Activated T-cell treated with anti-CD3 and anti-CD28 coated beads for 24 hours (primary cell): ENCODE data around the gene SLC6A13.
"Not testable (repeated sequence)": the region's sequence is repeated elsewhere in the genome, so short reads cannot be mapped to it uniquely, and the experiment has no call there.

ENCODE experiments used
- DNase-seq: peaks from one replicate; pipeline ENCODE4 v3.0.0-alpha.2; 2020; ENCODE audit warnings: low read depth

The SLC6A13 gene

DNA sequence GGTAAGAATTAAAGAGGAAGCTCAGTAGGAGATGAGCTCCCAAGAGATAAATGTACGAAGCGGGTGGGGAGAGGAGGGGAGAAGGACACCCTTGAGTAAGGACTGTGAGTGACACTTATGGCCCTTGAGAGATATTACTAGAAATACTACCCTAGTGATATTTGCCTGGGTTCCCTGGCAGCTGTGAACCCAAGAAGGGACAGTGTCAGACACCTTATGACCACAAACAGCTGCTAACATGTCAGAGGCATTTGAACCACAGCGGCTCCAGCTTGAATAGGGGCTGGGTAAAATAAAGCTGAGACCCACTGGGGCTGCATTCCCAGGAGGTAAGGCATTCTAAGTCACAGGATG, 29.0 kb downstream of the SLC6A13 start:
- DNase-seq: no peak

DNA sequence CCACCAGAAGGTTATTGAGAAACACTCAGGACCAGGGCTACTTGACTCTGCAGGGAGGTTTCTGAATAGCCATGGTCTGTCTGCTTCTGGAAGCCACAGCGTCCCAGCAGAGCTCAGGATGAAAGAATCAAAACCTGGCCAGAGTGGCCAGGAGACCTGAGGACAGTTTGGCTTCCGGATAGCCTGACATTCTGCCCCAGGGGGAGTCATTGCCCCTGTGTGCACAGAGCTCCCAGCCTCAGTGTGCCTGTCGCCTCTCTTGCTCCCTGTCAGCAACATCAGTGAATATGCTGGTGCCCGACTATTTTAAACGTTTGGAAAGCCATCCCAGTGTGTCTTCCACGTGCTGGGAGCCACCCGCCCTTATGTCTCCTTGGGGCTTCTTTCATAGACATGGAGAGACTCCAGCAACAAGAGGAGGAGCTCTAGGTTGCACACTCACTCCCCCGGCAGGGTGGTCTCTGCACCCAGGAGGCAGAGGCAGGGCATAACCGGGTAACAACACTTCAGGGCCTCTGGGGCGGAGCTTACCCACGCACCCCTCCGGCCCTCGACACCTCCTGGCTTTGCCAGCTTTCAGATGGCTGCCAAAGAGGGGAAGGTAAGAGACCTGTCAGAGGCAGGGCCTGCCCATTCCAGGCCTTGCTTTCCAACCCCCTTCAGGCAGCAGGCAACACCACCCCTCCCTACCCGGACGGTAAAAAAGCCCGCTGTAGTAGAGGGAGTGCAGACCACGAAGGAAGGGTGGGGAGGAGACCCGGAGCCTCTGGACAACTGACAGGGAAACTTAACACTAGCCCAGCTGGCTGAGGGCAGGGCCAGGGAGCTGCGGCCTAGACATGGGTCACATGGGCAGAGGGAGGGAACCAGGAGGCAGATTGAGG, 29.7 kb downstream of the SLC6A13 start:
- no peak for DNase-seq

DNA sequence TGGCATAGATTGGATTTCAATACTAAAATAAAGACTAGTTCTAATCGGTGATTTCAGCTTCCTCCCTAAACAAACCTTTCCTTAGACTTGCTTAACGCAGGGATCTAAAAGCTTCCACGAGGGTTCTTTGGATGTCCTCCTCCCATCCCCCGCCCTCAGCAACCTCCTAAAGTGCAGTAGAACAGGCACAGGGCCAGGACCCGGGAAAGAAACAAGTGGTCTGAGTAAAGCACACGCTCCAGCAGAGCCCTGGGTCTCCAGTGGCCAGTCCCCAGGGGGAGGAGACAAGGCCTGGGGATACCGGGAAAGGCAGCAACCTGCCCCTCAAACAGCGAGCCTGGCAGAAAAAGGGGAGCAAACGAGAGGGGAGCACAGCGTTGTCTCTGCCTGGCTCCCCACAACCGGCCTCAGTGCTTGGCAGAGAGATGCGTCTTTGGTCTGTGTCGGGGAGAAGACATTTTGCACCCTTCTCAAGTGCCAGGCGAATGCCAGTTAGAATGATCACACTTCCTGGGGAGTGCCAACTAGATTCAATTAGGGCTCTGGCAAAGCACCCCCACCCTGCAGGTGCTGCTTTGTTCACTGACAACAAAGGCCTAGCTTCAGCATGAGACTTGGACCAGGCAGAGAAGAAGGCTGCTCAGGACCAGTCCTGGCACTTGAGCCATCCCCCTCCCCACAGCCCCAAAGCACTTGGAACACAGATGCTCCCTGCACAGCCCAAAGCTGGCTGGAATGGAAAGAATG, 31.5 kb downstream of the SLC6A13 start:
- no peak for DNase-seq

DNA sequence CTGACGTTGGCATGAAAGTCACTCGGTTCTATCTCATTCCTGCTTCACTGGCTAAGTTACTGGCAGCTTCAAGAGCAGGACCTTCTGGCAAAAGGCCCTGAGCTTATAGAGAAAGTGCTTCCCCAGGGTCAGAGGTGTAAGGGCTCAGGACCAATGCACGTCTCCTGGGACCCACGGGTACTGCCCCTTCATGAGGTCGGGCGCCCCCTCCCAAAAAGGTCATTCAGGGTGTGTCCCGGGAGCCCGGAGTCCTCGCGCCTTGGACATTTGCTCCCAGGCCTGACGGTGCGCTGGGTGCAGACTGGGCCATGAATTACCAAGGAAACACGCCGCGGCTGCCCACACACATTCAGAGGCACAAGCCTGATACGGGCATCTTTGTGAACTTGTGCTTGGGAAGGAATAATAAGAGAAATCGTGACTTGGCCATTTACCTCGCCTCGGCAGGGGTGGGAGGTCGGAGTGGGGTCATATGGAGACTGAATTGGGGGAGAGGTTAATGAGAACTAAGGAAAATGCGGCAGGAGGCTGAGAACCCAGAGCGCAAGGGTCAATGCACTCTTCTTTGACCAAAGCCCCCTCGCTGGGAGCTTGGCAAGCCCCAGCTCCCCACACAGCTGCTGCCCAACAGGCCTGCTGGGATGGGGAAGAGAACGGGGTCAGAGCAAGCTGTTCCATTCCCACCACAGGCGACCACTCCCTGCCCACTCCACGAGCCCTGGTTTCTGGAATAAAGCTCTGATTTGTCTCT, 33.0 kb downstream of the SLC6A13 start:
- no peak for DNase-seq

DNA sequence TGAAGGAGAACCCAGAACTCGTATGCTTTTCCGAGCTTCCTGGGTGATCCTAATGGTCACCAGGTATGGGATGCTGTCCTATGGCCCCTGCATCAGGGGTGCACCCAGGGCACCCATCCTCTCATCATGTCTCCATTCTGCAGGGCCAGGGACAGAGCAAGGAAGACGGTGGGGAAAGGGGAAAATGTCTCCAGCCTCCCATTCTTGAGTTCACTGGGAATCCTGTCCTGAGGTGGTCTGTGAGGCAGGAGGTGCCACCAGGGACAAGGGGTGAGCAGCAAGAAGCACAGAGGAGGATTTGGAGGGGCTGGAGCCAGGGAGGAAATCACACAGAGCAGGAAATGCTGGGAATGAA, 33.8 kb downstream of the SLC6A13 start:
- DNase-seq: no peak

DNA sequence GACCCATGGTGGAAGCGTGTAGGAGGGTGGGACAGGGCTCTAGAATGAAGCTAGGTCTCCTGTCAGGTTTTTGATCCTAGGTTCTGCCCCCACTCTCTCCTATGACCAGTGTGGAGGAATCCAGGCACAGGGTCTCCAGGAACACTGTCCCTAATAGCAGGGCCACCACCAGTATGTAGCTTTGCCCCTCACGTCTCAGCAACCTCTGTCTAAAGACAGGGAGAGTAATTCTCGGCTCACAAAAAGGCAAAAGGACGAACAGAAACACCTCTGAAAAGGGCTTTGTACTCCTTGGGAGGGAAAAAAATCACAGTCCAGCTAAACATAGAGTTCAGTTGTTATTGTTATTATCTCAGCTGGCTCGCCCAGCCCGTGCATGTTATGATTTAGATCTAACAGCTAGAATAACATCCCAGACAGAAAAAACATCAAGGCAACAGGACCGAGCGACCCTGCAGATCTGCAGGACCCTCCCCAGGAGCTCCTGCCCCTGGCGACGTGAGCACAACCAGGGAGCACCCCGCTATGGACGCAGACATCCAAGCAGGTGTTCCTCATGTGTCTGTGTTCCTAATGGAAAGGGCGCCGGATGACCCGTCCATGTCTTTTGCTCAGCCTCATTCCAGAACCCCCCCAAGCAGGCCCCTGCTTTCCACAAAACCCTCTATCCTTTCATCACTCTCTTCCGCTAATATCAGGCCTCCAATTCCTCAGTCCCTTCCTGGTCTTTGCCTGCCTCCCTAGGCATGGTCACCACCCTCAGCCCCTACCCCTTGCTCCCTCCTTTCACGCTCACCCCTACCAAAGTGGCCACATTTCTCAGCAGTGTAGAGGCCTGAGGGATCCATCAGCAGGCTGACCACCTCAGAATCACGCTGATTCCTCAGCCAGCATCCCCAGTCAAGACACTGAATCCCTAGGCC, 34.5 kb downstream of the SLC6A13 start:
- no peak for DNase-seq

DNA sequence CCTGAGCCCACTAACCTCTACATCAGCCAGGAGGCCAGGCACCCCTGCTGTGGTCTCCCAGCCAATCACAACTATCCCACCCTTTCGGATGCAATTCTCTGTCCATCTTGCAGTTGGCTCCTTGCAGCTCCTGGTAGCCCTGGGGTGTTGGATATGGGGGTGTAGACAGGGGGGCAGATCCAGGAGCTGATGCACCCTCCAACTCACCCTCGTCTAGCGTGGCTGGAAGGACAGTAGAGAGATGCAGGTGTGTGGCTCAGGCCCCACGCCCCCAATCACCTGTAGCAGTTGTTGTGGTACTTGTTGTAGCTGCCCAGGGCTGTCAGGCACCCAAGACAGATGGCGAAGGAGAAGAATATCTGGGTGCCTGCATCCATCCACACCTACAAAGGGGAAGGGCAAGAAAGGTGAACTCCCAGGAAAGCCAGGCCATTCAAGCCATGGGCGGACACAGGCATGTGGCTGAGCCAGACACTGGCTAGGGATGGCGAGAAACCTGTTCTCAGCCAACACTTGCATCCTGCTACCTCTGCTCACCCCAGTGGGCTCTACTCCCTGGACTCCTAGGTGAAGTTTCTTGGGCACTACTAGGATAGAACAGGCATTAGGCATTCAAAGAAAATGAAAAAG, 35.2 kb downstream of the SLC6A13 start:
- no peak for DNase-seq

DNA sequence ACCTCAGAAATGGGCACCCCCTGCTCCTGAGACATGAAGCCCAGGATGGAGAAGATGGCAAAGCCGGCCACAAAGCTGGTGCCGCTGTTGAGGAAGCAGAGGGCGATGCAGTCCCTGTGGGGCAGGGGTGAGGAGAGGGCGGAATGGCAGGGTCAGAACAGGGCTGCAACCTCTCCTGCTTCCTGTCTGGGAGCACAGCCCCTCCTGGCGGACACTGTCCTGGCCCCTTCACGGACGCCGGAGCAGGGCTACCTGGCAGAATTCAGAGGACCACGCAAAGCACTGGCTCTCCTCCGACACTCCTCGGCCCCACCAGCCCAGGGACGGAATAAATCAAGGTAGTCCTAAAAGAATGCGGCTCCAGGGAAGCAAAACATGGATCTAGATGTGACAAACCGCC, 36.2 kb downstream of the SLC6A13 start:
- no peak for DNase-seq

DNA sequence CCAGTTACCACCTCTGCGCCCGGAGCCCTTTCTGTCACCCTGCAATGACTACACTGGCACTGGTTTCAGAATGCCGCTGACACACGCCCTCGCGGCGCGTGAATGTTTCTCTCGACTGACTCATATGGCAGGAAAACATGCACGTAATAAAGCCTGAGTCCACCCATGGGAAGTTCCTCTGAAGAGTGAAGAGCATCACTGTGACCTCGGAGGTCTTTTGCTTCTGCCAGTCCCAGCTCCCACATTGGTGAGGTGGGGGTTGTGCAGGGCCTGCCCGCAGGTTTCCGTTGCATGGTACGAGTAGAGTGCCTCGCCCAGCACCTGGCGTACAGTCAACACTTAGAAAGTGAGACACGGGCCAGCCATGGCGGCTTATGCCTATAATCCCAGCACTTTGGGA, 37.6 kb downstream of the SLC6A13 start:
- DNase-seq: no peak

DNA sequence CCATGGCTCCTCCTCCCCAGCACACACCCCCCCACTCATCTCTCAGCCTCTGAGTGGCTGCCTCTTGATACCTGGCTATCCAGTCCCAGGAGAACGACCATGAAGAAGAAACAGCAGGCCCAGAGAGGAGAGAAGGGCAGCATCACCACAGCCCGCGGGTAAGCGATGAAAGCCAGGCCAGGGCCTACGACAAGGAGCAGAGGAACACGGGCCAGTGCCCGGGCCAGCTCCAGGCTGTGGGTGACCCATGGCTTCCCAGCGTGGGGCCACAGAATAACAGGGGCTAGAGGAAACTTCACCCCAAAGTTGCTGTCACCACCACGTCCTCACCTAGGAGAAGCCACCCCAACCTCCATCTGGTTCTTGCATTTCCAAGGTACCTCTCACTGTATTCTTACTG, 38.3 kb downstream of the SLC6A13 start:
- DNase-seq: no peak

DNA sequence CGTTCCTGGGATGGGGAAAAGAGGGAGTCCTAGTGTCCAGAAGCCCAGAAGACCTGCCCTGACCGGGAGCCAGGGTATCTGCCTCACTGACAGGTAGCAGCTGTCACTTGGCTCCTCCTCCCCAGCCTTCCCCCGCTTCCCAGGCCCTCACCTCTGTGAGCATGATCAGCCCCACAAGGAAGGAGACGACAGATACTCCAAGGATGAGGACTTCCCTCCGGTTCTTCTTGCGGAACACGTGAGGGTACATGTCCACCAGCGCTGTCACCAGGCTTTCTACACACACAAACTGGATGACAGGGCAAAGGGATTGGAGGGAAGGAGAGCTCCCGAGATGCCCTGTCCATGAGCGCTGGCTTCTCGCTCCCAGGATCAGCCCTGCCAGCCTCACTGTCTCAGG, 38.8 kb downstream of the SLC6A13 start:
- no peak for DNase-seq

DNA sequence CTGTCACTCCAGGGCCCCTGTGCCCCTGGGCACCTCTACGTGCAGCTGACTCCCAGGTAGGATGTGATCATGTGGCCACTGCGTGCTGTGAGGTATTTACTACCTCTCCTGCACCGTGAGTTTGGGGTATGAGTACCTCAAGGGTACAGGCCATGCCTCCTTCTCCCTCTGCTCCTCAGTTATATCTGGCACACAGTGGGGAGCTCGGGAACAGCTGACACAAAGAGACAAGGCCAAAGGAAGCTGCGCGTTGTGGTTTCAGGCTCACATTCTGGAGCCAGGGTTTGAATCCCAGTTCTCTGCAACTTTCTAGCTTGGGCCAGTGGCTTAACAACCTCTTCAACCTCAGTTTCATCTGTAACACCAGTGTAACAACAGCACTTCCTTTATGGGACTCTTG, 40.9 kb downstream of the SLC6A13 start:
- DNase-seq: no peak

DNA sequence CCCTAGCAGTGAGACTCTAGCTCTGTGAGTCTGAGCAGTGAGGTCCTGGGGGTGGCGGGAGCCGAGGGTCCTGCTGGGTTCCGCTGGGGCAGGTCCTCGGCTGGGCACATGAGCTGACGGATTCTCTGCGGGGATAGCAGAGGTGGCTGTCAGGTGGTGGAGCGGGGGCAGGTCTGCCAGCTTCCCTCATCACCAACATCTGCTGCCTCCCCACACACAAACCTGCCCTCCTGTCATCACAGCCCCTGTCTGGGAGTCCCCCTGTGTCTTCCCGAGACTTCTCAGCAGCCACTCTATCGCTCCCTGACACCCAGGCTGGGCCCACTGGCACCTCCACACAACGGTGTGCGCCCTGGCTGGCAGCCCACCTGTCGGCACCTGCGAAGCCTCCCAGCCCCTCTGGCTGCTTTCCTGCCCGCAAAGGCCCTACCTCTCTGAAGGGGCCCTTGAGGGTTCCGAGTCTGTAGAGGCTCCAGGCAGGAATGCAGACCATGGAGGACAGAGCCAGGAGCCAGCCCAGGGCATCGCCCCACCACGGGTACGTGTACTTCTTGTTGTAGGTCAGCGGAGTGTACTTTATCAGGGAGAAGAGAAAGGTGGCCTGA, 41.6 kb downstream of the SLC6A13 start:
- DNase-seq: no peak

DNA sequence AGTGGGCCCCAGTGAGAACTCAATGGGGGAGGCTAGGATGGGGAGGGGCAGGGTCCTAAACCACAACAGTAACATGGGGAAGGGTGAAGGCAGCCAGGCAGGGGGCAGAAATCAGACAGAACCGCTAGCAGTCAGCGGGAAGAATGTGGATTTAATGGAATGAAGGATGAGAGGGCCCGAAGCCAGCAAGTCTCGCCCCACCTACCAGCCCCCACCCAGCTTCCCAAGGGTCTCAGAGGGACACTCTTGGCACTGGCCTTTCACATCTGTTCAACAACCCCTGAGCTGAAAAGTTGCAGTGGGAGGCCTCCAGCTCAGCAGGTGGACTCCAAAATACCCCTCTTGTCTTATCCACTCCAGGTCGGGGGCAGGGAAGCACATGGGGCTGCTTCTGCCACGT, 42.1 kb downstream of the SLC6A13 start:
- no peak for DNase-seq

DNA sequence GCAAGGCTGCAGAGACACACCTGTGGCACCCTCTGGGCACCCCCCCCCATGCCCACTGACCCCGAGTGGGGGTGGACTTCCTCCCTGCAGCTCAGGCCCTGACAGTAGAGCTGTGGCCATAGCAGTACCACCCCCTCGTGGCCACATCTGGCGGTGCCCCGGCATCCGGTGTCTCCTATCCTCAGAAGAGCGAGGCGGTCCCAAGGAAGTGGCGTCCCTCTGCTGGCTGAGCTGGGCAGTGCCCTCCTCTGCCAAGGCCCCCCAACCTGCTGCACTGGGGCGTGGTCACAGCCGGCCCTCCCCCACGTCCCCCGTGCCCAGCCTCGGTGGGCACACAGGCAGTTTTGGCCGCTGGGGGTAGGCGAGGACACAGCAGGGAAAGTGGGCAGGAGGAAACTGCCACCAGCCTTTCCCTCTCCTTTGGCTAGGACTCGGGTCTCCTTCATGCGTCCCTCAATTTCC, 42.7 kb downstream of the SLC6A13 start:
- peak; percentile 25 for DNase-seq

DNA sequence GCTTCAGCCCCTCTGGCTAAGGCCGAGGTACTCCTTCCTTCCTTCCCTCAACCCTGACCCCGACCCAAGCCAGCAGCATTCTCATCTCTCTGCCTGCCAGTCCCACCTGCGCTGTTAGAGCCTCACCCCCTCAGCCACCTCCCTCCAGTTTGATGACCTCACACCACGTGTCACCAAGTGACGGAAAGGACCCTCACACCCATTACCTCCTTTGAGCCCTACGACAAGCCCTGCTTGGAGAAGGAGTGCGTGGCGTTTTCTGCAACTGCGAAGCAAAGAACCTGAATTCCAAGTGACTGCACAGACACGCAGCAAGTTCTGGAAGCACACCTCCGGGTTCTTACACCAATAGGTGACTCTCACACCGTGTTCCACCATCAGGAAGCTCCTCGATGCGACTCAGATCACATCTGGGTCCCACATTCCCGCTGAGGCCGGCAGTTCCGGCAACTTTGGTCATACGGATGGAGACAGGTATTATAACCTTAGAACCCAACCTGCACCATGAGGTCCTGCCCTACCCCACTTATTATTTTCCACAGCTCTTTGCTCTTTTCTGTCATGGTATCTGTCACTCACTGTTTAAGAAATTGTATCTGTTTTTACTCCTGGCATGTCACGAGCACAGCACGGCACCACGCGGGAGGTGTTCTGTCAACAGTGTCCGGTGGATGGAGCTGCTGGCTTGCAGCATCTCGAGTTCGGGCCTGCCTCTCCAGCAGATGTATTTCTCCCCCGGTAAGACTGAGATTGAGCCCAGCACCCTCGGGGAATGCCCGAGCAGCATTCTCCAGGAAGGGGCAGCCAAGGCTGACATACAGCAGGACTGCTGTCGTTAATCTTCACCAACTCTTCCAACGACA, 43.7 kb downstream of the SLC6A13 start:
- no peak for DNase-seq

DNA sequence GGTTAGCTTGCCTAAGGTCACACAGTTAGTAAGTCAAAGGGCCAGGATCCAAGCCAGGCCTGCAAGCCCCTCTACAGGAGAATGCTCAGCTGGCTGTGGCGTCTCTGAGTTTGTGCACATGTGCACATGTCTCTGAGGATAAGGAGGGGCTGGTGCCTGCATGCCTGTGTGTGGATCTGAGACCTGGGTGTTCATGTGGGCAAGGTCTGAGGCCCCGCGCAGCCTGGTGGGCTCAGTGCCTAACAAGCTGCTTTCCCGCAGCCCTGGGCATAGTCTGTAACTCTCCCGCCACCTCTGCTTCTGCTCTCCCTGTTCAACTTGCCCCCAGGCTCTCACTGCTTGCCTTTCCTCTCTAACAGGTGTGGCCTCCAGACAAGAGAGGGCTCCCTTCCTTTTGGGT, 44.4 kb downstream of the SLC6A13 start:
- DNase-seq: no peak

DNA sequence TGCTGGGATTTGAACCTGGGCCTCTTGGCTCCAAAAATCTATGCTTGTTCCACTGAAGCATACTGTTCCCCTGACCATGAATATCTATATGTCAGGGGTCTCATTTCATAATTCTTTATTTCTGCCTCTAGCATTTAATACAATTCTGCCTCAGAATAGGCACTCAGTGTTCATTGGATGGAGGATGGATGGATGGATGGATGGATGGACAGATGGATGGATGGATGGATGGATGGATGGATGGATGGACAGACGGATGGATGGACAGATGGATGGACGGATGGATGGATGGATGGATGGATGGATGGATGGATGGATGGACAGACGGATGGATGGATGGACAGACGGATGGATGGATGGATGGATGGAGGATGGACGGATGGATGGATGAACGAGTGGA, 45.6 kb downstream of the SLC6A13 start:
- DNase-seq: not testable (repeated sequence)

DNA sequence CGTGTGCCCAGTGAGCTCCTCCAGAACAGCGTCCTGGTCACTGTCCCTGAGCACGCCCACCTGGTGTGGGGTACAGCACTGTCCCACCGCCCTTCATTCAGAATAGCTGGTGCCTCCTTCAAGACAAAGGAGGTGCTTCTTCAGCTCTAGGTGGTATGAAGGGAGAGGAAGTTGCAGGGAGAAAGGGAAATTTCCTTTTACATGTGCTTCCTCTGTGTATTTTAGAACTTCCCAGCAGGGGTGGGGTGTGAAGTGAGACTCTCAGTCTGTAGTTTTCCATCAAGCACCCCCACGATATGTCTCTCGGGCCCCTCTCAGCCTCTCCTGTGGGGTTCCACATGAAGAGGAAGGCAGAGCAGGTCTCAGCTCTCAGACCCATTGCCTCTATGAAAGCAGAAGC, 47.5 kb downstream of the SLC6A13 start:
- DNase-seq: no peak
